SW480 (cell line): Measurements from ENCODE around the gene MMP15.
"Not testable (repeated sequence)": the region's sequence is repeated elsewhere in the genome, so short reads cannot be mapped to it uniquely, and the experiment has no call there.

Experiments used
- DNase-seq: peaks from one replicate; pipeline ENCODE4 v3.0.0-alpha.2; 2016; ENCODE audit warnings: low spot score

The MMP15 gene

GRCh38 chr16:57996406-57997175 lies 29.0 kb upstream of the MMP15 start:
- no peak for DNase-seq

GRCh38 chr16:57997176-57997527 lies 28.4 kb upstream of the MMP15 start:
- no peak for DNase-seq

- no peak for DNase-seq
These were observed 27.9 kb upstream of the MMP15 start for GRCh38 chr16:57997528-57998265.

GRCh38 chr16:57998486-57998885 lies 27.1 kb upstream of the MMP15 start:
- DNase-seq, result peak; percentile 16

GRCh38 chr16:57998992-57999365 lies 26.6 kb upstream of the MMP15 start:
- no peak for DNase-seq

GRCh38 chr16:57999366-57999970 lies 26.1 kb upstream of the MMP15 start:
- DNase-seq, result peak; percentile 25

GRCh38 chr16:57999971-58000705 lies 25.4 kb upstream of the MMP15 start, which contains the start of gene ZNF319:
TSS of gene ZNF319 (minus strand) at chr16:58000672. CDS start at chr16:57998265, 2,407 bp downstream.
- DNase-seq, result no peak

- peak; percentile 84 for DNase-seq
These were observed 24.6 kb upstream of the MMP15 start, which contains the start of gene USB1 for GRCh38 chr16:58000706-58001676. TSS of gene USB1 (plus strand) at chr16:58001407. CDS start at chr16:58001484, 77 bp downstream.

GRCh38 chr16:58001781-58002415 lies 23.7 kb upstream of the MMP15 start:
- no peak for DNase-seq

GRCh38 chr16:58002416-58002800 lies 23.1 kb upstream of the MMP15 start:
- DNase-seq, result no peak

GRCh38 chr16:58002936-58003335 lies 22.6 kb upstream of the MMP15 start:
- no peak for DNase-seq

- not testable (repeated sequence) for DNase-seq
These were observed 20.8 kb upstream of the MMP15 start for GRCh38 chr16:58004736-58005135.

- no peak for DNase-seq
These were observed 15.6 kb upstream of the MMP15 start for GRCh38 chr16:58009856-58010416.

GRCh38 chr16:58010886-58011285 lies 14.7 kb upstream of the MMP15 start:
- DNase-seq, result no peak

GRCh38 chr16:58011652-58012051 lies 13.9 kb upstream of the MMP15 start:
- DNase-seq, result no peak

GRCh38 chr16:58012481-58012880 lies 13.1 kb upstream of the MMP15 start:
- no peak for DNase-seq

- no peak for DNase-seq
These were observed 12.2 kb upstream of the MMP15 start for GRCh38 chr16:58013201-58013956.

GRCh38 chr16:58016840-58017446 lies 8.6 kb upstream of the MMP15 start:
- DNase-seq, result no peak

- no peak for DNase-seq
These were observed 6.8 kb upstream of the MMP15 start for GRCh38 chr16:58018803-58019202.
